K562 (cell line): ENCODE measurements around the gene TLE6. TPM values are rescaled to one million over a fixed set of nuclear protein-coding genes. Genes with fewer than 3 reads are reported as not detected.

Experiments
- ATF3 ChIP-seq, 2 experiments: fragments of 450-650 bp in 1 of 2; sonication (generic) in 1 of 2; formaldehyde crosslinking in 1 of 2; IDR thresholded peaks in 1 of 2; conservative IDR thresholded peaks in 1 of 2; 2 replicates each; pipeline versions ENCODE4 v1.6.1 to v1.8.1; 2016 to 2023; ENCODE audit warnings: mild to moderate bottlenecking in 2 of 2, moderate library complexity in 2 of 2, inconsistent platforms in 1 of 2, missing genetic modification reagents in 1 of 2
- BCOR ChIP-seq: fragments of 450-650 bp; IDR thresholded peaks from 2 replicates; pipeline ENCODE4 v1.6.1; 2016
- CBFA2T2 ChIP-seq: fragments of 450-650 bp; conservative IDR thresholded peaks from 2 replicates; pipeline ENCODE4 v1.6.1; 2017; ENCODE audit warnings: mild to moderate bottlenecking
- CHCHD3 ChIP-seq: fragments of 250-450 bp; sonication (Bioruptor Pico); IDR thresholded peaks from 2 replicates; pipeline ENCODE4 v2.1.2; 2022; ENCODE audit warnings: mild to moderate bottlenecking
- COPS2 ChIP-seq: fragments of 450-650 bp; conservative IDR thresholded peaks from 2 replicates; pipeline ENCODE4 v1.6.1; 2016; ENCODE audit warnings: mild to moderate bottlenecking, moderate library complexity
- EHMT2 ChIP-seq: fragments of 450-650 bp; IDR thresholded peaks from 2 replicates; pipeline ENCODE4 v1.6.1; 2018; ENCODE audit warnings: antibody characterized with exemption
- MCM5 ChIP-seq: fragments of 450-650 bp; IDR thresholded peaks from 2 replicates; pipeline ENCODE4 v1.6.1; 2016; ENCODE audit warnings: low read depth
- MXI1 ChIP-seq: IDR thresholded peaks from 2 replicates; pipeline ENCODE4 v1.6.1; 2011; ENCODE audit warnings: low read depth, mild to moderate bottlenecking, improper control_type of control experiment, low read length
- NFIC ChIP-seq: fragments of 450-650 bp; IDR thresholded peaks from 2 replicates; pipeline ENCODE4 v1.6.1; 2017; ENCODE audit warnings: mild to moderate bottlenecking, inconsistent platforms
- POLR2AphosphoS2 ChIP-seq: IDR thresholded peaks from 2 replicates; pipeline ENCODE4 v1.6.1; 2012; ENCODE audit warnings: low read length, improper control_type of control experiment
- RBM34 ChIP-seq: fragments of 200-400 bp; formaldehyde crosslinking; IDR thresholded peaks from 2 replicates; pipeline ENCODE4 v1.6.1; 2018; ENCODE audit warnings: low read length, borderline replicate concordance; ENCODE audit not compliant: insufficient read depth
- SRF ChIP-seq, 2 experiments: fragments of 250-450, 450-650 bp in 1 of 2; sonication (Bioruptor Pico) in 1 of 2; sonication (generic) in 1 of 2; formaldehyde crosslinking; IDR thresholded peaks; 2 replicates each; pipeline versions ENCODE4 v1.5.0 to v1.5.1; 2020 to 2022; ENCODE audit warnings: mild to moderate bottlenecking in 1 of 2, missing genetic modification reagents in 1 of 2
- THAP12 ChIP-seq: fragments of 250-450 bp; sonication (Bioruptor Pico); IDR thresholded peaks from 2 replicates; pipeline ENCODE4 v1.9.0; 2021; ENCODE audit warnings: mild to moderate bottlenecking, inconsistent platforms
- ZFP1 ChIP-seq: fragments of 450-650 bp; formaldehyde crosslinking; IDR thresholded peaks from 2 replicates; pipeline ENCODE4 v1.4.0; 2020; ENCODE audit warnings: mild to moderate bottlenecking, mixed read lengths
- ZFPM2 ChIP-seq: fragments of 250-450 bp; sonication (Bioruptor Pico); IDR thresholded peaks from 2 replicates; pipeline ENCODE4 v1.5.1; 2022; ENCODE audit warnings: mild to moderate bottlenecking
- ZNF445 ChIP-seq: fragments of 250-450 bp; sonication (Bioruptor Pico); IDR thresholded peaks from 2 replicates; pipeline ENCODE4 v1.4.0; 2020; ENCODE audit warnings: low read depth, mild to moderate bottlenecking, moderate library complexity
- ZNF589 ChIP-seq: fragments of 200-800 bp; sonication (Bioruptor generic); IDR thresholded peaks from 2 replicates; pipeline ENCODE4 v1.6.1; 2016; ENCODE audit warnings: low read depth, missing genetic modification characterization, missing compliant biosample characterization
- ZNF699 ChIP-seq: fragments of 250-450 bp; sonication (Bioruptor Pico); IDR thresholded peaks from 2 replicates; pipeline ENCODE4 v1.8.0; 2021; ENCODE audit warnings: mild to moderate bottlenecking, moderate library complexity; ENCODE audit not compliant: insufficient replicate concordance
- ZNF780A ChIP-seq: fragments of 250-450 bp; sonication (Bioruptor Pico); IDR thresholded peaks from 2 replicates; pipeline ENCODE4 v1.5.0; 2021; ENCODE audit warnings: mild to moderate bottlenecking
- polyA plus RNA-seq, 8 experiments: library from polyadenylated mRNA; depleted of rRNA in 4 of 8; stranded (reverse) in 5 of 8; unstranded in 3 of 8; fragments of >200 nt; fragmentation: Nextera tagmentation in 2 of 8; fragmentation: Illumina TruSeq in 1 of 8; extraction: Ambion mirVana in 2 of 8; extraction: Trizol in 1 of 8; gene quantifications; 2 replicates each; pipeline versions ENCODE4 v1.2.1 to v1.2.3, GENCODE V29; 2011 to 2014; ENCODE audit warnings: inconsistent platforms in 1 of 8, missing spikeins in 1 of 8
- total RNA-seq, 7 experiments: library from RNA; depleted of rRNA in 6 of 7; stranded (reverse); fragments of >200 nt in 6 of 7; fragmentation: Illumina TruSeq in 2 of 7; extraction: Trizol in 2 of 7; gene quantifications; 2 replicates each; pipeline versions ENCODE4 v1.2.1 to v1.2.3, GENCODE V29; 2011 to 2021; ENCODE audit warnings: low replicate concordance in 1 of 7
- TF ChIP-seq, protein P1 (sequence below): fragments of 450-650 bp; IDR thresholded peaks from 2 replicates; pipeline ENCODE4 v1.6.1; 2017; ENCODE audit warnings: antibody characterized with exemption, mild to moderate bottlenecking

TLE6 gene
- total and polyA plus RNA-seq, 9 of the 15 experiments (the other 6 are each of a cell fraction or from before 2014, with no cell fraction given) = 1.1 to 6.1 (median 2.5) TPM

GRCh38 chr19:3041761-3042620 lies 64.6 kb downstream of the TLE6 start (continued):
- TF ChIP-seq THAP12 (CRISPR knock-in tag) (no peak), MCM5 (no peak), NFIC (0 out of 2 replicates have a peak, but pooled peaks have one; percentile 11), ZNF445 (CRISPR knock-in tag) (no peak), ATF3 (IDR thresholded peaks at IDR 0.05) (no peak), ATF3 (CRISPR knock-in tag; conservative IDR thresholded peaks at IDR 0.05) (no peak), ZNF699 (CRISPR knock-in tag) (no peak), ZNF780A (CRISPR knock-in tag) (no peak), ZNF589 (CRISPR knock-in tag) (no peak), CBFA2T2 (no peak), EHMT2 (no peak), ZFPM2 (CRISPR knock-in tag) (no peak), RBM34 (no peak), MXI1 (no peak), CHCHD3 (CRISPR knock-in tag) (no peak), COPS2 (no peak), POLR2AphosphoS2 (no peak), SRF (CRISPR knock-in tag; IDR thresholded peaks at IDR 0.05) (no peak), BCOR (peak; percentile 74), ZFP1 (no peak)
- TF ChIP-seq, protein P1, sequence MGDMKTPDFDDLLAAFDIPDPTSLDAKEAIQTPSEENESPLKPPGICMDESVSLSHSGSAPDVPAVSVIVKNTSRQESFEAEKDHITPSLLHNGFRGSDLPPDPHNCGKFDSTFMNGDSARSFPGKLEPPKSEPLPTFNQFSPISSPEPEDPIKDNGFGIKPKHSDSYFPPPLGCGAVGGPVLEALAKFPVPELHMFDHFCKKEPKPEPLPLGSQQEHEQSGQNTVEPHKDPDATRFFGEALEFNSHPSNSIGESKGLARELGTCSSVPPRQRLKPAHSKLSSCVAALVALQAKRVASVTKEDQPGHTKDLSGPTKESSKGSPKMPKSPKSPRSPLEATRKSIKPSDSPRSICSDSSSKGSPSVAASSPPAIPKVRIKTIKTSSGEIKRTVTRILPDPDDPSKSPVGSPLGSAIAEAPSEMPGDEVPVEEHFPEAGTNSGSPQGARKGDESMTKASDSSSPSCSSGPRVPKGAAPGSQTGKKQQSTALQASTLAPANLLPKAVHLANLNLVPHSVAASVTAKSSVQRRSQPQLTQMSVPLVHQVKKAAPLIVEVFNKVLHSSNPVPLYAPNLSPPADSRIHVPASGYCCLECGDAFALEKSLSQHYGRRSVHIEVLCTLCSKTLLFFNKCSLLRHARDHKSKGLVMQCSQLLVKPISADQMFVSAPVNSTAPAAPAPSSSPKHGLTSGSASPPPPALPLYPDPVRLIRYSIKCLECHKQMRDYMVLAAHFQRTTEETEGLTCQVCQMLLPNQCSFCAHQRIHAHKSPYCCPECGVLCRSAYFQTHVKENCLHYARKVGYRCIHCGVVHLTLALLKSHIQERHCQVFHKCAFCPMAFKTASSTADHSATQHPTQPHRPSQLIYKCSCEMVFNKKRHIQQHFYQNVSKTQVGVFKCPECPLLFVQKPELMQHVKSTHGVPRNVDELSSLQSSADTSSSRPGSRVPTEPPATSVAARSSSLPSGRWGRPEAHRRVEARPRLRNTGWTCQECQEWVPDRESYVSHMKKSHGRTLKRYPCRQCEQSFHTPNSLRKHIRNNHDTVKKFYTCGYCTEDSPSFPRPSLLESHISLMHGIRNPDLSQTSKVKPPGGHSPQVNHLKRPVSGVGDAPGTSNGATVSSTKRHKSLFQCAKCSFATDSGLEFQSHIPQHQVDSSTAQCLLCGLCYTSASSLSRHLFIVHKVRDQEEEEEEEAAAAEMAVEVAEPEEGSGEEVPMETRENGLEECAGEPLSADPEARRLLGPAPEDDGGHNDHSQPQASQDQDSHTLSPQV = 0 out of 2 replicates have a peak, but pooled peaks have one; percentile 28
